SU-DHL-6 (cell line): Measurements from ENCODE around the gene KIF13A.

Experiments
- CTCF ChIP-seq: fragments of 200-600 bp; sonication (generic); IDR thresholded peaks from one replicate; pipeline ENCODE4 v1.5.1; 2017; ENCODE audit warnings: antibody characterized with exemption, mild to moderate bottlenecking, low read length, moderate library complexity; ENCODE audit not compliant: insufficient read depth, poor library complexity, severe bottlenecking
- EZH2phosphoT487 ChIP-seq: fragments of 200-600 bp; sonication (generic), shearing (Covaris generic); conservative IDR thresholded peaks from 2 replicates; pipeline ENCODE4 v1.6.1; 2018; ENCODE audit warnings: mild to moderate bottlenecking, antibody characterized with exemption, low read length, moderate library complexity, mixed read lengths

GRCh38 chr6:17957086-17957485 lies 30.3 kb downstream of the KIF13A start:
- TF ChIP-seq CTCF (no peak), EZH2phosphoT487 (no peak)
